GM19467 (cell line): ENCODE data around the gene RAB15.

Experiments used
- ATAC-seq: cut with Tn5 transposase; IDR thresholded peaks from one replicate; pipeline ENCODE4 v1.9.1; 2021; ENCODE audit warnings: mild to moderate bottlenecking, moderate library complexity; ENCODE audit not compliant: unreplicated experiment

RAB15 gene

GRCh38 chr14:64990939-64991338, 18.8 kb upstream of the RAB15 start:
- no peak for ATAC-seq

- no peak for ATAC-seq
Measured at GRCh38 chr14:64990296-64990695, 18.2 kb upstream of the RAB15 start.

- ATAC-seq = no peak
Measured at GRCh38 chr14:64987438-64987767, 15.3 kb upstream of the RAB15 start.

GRCh38 chr14:64986648-64987437, 14.7 kb upstream of the RAB15 start, which contains the start of gene FNTB:
FNTB (plus strand) TSS chr14:64986895; CDS start chr14:64986954, 59 bp downstream.
- ATAC-seq = peak; percentile 89

GRCh38 chr14:64983439-64984310, 11.5 kb upstream of the RAB15 start:
- no peak for ATAC-seq

GRCh38 chr14:64979336-64980074, 7.4 kb upstream of the RAB15 start:
- ATAC-seq = no peak

- no peak for ATAC-seq
Measured at GRCh38 chr14:64974563-64974962, 2.4 kb upstream of the RAB15 start.

- no peak for ATAC-seq
Measured at GRCh38 chr14:64973826-64974225, 1.7 kb upstream of the RAB15 start.

- no peak for ATAC-seq
Measured at GRCh38 chr14:64973026-64973442, 898 bp upstream of the RAB15 start.

GRCh38 chr14:64971491-64971942, 619 bp downstream of the RAB15 start:
- ATAC-seq = no peak

GRCh38 chr14:64970776-64971477, 1.2 kb downstream of the RAB15 start:
- no peak for ATAC-seq

- ATAC-seq = no peak
Measured at GRCh38 chr14:64970041-64970440, 2.1 kb downstream of the RAB15 start.

GRCh38 chr14:64968651-64969050, 3.5 kb downstream of the RAB15 start:
- no peak for ATAC-seq

GRCh38 chr14:64968167-64968566, 4.0 kb downstream of the RAB15 start:
- no peak for ATAC-seq

GRCh38 chr14:64966976-64967375, 5.2 kb downstream of the RAB15 start:
- ATAC-seq = no peak

GRCh38 chr14:64965356-64966000, 6.7 kb downstream of the RAB15 start:
- no peak for ATAC-seq

GRCh38 chr14:64963611-64964010, 8.5 kb downstream of the RAB15 start:
- no peak for ATAC-seq

GRCh38 chr14:64960762-64961276, 11.3 kb downstream of the RAB15 start:
- no peak for ATAC-seq

- no peak for ATAC-seq
Measured at GRCh38 chr14:64958743-64959142, 13.4 kb downstream of the RAB15 start.

GRCh38 chr14:64958201-64958600, 13.9 kb downstream of the RAB15 start:
- no peak for ATAC-seq
